ENCODE data around the gene FGF14.

FGF14 gene

DNA sequence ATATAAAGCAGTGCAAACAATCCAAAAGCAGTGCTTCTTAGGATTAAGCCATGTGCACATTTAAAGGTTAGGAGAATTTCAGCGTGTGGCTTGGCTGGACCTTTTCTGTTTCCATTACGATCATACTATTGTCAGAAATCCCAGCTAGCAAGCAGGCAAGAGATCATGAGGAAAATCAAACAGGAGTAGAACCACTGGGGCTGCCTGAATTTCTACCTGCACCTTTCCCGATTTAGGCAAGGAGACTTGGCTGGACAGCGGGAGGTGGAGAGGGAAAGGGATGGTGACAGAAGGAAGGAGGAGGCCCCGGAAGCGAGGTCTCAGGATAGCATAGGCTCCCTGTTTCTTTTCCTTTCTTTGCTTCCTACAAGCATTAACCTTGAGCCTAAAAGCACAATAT lies 102.5 kb downstream of the FGF14 start:
- no peak for TF ChIP-seq CTCF (IDR thresholded peaks at IDR 0.05; ENCODE audit: low read depth, low read length)
- no peak for DNase-seq (ENCODE audit: extremely low read depth, low read depth)

DNA sequence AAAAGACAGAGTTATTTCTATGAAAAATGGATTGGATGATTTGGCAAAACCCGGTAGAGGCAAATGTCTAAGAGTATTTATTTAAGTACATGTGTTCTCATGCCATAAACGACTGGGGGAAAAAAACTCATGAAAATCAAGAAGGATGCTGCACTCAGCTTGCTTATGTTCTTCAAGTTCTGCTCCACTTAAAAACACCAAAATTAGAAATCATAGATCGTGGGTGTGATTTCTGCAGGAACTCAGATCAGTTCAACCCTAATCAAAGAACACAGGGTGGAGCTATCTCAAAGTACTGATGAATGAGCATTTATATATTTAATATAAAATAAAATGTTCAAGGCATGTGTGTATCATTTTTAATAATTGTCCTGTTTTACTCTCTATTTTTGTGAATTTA lies 103.8 kb downstream of the FGF14 start:
- no peak for TF ChIP-seq CTCF (IDR thresholded peaks at IDR 0.05; ENCODE audit: low read depth, low read length)
- DNase-seq (ENCODE audit: extremely low read depth, low read depth), result no peak

DNA sequence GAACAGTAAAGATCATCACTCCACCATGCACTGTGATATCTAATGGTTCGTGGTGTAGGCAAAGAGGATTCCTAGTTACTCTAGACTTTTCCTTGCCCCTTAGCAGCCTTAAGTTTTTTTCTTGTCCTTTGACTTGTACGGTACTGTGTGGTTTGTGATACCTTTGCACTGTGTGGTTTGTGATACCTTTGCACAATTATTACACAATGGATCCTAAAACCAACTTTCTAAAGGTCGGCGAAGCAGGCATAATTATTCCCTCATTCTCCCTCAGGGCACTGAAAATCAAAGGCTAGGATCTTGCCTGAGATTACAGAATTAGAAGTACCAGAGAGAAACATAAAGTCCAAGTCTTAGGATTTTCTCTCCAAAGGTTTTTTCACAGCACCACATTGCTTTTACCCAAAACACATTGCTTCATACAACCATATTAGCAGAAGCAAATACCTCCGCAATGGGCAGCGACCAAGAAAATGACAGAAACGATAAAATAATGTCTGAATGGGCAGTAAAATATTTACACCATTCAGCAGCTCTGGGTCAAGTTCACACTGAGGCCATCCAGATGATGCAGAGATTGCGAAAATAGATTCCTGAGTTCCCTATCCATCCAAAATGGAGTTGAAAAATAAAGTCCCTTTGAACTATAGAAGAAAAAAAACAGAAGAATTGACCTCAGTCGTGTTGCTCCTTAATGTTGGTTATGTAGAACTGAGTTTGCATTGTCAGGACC lies 106.4 kb downstream of the FGF14 start:
- DNase-seq (ENCODE audit: extremely low read depth, low read depth), result peak; percentile 4
- TF ChIP-seq CTCF (IDR thresholded peaks at IDR 0.05; ENCODE audit: low read depth, low read length), result no peak

DNA sequence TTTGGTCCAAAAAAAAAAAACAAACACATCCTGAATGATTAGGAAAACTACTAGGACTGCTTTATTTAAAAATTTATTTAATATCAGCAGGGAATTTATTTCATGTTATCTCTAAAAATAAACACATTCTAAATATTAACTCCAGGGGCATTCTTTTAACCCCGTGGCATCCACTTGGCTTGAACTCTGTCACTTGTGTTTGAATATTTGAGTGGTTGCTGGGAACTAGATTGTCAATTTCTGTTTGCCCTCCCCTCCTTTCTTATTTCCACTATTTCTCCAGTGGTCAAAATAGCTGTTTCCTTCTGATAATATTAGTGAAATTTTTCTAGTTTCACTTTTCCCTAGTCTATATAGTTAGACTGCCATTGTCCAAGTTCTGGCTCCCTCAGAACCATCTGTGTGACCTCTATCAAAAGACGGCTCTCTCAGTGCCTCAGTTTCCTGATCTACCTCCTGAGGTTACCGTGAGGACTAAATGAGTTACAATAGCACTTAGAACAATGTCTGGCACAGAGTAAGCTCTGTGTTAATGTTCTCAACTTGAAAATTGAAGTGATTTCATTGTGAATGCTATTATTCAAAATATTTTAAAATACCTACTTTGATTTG lies 107.3 kb downstream of the FGF14 start:
- no peak for DNase-seq (ENCODE audit: extremely low read depth, low read depth)
- no peak for TF ChIP-seq CTCF (IDR thresholded peaks at IDR 0.05; ENCODE audit: low read depth, low read length)

DNA sequence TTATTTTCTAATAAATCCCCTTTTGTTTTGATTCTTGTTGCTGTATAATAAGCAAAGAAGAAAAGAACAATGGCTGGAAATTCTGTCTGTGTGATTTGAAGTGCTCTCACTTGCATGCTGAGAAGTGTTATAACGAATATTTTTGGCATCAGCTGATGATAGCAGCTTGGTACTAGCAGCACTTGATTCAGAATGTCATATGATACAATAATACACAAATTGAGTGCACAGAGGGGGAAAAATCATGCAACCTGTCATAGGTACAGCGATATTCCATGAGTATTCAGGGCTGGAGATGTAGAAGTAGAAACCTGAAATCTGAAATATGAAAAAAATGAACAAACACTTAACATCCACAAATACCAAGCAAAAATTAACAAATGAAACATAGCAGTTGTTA lies 108.1 kb downstream of the FGF14 start:
- TF ChIP-seq CTCF (IDR thresholded peaks at IDR 0.05; ENCODE audit: low read depth, low read length), result no peak
- no peak for DNase-seq (ENCODE audit: extremely low read depth, low read depth)

GRCh38 chr13:102291587-102292218 lies 110.1 kb downstream of the FGF14 start:
- no peak for DNase-seq (ENCODE audit: extremely low read depth, low read depth)

More at GRCh38 chr13:102291587-102292218, 110.1 kb downstream of the FGF14 start:
- no peak for TF ChIP-seq CTCF (IDR thresholded peaks at IDR 0.05; ENCODE audit: low read depth, low read length)
